Neural crest cell (in vitro differentiated cells): Measurements from ENCODE around the gene SCAMP1. TPM values are rescaled to one million over a fixed set of nuclear protein-coding genes. Genes with fewer than 3 reads are reported as not detected.

Experiments
- DNase-seq: peaks from one replicate; pipeline ENCODE4 v3.0.0; 2021; ENCODE audit warnings: low read depth, mixed read lengths, low spot score
- H3K27ac Mint-ChIP-seq: one replicate; pipeline ENCODE4 v1.8.0; 2021; ENCODE audit warnings: mild to moderate bottlenecking, mixed read lengths; ENCODE audit not compliant: unreplicated experiment
- H3K27me3 Mint-ChIP-seq: 2 replicates; pipeline ENCODE4 v1.8.0; 2021; ENCODE audit warnings: low read depth, mild to moderate bottlenecking, mixed read lengths
- H3K36me3 Mint-ChIP-seq: 2 replicates; pipeline ENCODE4 v1.8.0; 2021; ENCODE audit warnings: low read depth, mild to moderate bottlenecking, mixed read lengths
- H3K4me1 Mint-ChIP-seq: 2 replicates; pipeline ENCODE4 v1.8.0; 2021; ENCODE audit warnings: mixed read lengths
- H3K4me3 Mint-ChIP-seq: one replicate; pipeline ENCODE4 v1.8.0; 2021; ENCODE audit warnings: mild to moderate bottlenecking, mixed read lengths
- H3K9me3 Mint-ChIP-seq: 2 replicates; pipeline ENCODE4 v1.8.0; 2021; ENCODE audit warnings: mixed read lengths
- long read RNA-seq: library from polyadenylated mRNA; unstranded; transcript quantifications from one replicate; pipeline ENCODE4 v2.0.0, GENCODE V29; 2020
- total RNA-seq: library from RNA; stranded (reverse); gene quantifications from 2 replicates; pipeline ENCODE4 v1.2.1, GENCODE V29; 2021
- TF ChIP-seq, protein P1 (sequence below): fragments of 200-600 bp; sonication (generic); conservative IDR thresholded peaks from 2 replicates; pipeline ENCODE4 v1.5.0; 2021; ENCODE audit warnings: antibody characterized with exemption, mild to moderate bottlenecking

Gene SCAMP1, protein sequence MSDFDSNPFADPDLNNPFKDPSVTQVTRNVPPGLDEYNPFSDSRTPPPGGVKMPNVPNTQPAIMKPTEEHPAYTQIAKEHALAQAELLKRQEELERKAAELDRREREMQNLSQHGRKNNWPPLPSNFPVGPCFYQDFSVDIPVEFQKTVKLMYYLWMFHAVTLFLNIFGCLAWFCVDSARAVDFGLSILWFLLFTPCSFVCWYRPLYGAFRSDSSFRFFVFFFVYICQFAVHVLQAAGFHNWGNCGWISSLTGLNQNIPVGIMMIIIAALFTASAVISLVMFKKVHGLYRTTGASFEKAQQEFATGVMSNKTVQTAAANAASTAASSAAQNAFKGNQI
- 30.7 and 34.9 TPM in 2 replicates for total RNA-seq
- long read RNA-seq, full-length matches to known transcripts, result 115 of 149 reads
- long read RNA-seq, partial matches to known transcripts, result 1 of 149 reads
- long read RNA-seq, other reads (novel, unspliced or antisense), result 33 of 149 reads

DNA sequence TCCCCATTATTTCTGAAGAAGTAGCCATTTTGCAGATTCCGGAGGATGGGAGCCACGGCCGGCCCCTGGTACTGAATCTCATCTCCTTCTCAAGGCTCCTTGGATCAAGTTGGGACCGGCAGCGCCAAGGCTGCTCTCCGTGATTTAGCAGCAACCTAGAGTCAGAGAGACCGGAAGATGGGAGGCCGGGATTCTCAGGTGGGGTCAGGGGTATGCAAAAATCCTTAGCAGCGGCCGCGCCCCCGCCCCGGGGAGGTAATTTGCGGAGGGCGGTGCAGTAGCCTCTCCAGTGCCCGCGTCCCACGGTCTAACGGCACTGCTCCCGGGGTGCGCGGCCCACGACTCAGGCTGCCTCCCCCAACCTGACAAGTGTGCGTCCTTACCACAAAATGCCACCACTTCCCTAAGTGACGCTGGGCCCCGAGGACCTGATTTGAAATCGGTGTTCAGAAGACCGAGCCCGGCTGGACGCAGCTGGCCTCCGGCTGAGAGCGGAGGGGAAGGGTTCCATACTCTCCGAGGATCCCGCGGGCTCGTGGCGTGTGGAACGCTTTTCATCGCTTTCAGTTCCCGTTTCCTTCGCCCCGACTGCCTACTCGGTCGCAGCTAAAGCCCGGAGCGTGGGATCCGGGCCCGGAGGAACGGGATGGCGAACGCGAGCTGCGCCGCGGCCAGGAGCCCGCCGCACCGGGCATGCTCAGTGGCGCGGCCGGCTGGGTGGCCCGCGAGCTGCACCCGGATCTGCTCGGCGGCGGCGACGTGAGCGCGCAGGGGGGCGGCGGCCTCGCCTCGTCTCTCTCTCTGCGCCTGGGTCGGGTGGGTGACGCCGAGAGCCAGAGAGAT, at the start of gene SCAMP1:
SCAMP1 (plus strand) TSS at position 787 of the 843 bp plus-strand sequence; CDS start at position 842, 55 bp downstream.
- Mint-ChIP-seq H3K27me3 (no peaks in the 10 kb centered on the region), H3K4me3 (peak within 1 kb of the TSS; percentile 91), H3K4me1 (peaks cover 35% of the 10 kb centered on the region), H3K9me3 (no peaks in the 10 kb centered on the region), H3K36me3 (peaks cover 2% of the 10 kb centered on the region), H3K27ac (peak within 1 kb of the TSS; percentile 97)
- TF ChIP-seq, protein P1, sequence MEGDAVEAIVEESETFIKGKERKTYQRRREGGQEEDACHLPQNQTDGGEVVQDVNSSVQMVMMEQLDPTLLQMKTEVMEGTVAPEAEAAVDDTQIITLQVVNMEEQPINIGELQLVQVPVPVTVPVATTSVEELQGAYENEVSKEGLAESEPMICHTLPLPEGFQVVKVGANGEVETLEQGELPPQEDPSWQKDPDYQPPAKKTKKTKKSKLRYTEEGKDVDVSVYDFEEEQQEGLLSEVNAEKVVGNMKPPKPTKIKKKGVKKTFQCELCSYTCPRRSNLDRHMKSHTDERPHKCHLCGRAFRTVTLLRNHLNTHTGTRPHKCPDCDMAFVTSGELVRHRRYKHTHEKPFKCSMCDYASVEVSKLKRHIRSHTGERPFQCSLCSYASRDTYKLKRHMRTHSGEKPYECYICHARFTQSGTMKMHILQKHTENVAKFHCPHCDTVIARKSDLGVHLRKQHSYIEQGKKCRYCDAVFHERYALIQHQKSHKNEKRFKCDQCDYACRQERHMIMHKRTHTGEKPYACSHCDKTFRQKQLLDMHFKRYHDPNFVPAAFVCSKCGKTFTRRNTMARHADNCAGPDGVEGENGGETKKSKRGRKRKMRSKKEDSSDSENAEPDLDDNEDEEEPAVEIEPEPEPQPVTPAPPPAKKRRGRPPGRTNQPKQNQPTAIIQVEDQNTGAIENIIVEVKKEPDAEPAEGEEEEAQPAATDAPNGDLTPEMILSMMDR, result peak; percentile 50
- DNase-seq, result peak; percentile 95

DNA sequence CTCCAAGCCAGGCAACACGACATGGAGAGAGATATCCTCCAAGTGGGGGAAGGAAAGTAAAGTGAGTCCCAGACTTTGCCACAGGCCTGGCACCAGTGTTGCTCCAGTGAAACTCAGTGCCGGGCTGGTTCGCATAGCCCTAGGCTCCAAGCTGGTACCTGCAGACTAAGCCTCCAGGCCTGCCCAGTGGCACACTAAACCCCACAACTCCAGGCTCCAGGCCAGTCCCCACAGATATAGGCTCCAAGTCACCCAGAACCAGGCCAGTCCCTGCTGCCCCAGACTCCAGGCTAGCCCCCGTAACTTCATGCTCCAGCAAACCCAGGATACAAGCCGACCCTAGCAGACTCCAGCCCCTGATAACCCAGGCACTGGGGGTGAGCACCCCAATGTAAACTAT, 42.9 kb upstream of the SCAMP1 start:
- TF ChIP-seq, protein P1, result no peak
- Mint-ChIP-seq H3K4me1 (peaks cover 6% of the 10 kb centered on the region), H3K27me3 (no peaks in the 10 kb centered on the region), H3K4me3 (no peak overlapping the region), H3K9me3 (no peaks in the 10 kb centered on the region), H3K27ac (no peak overlapping the region), H3K36me3 (no peaks in the 10 kb centered on the region)
- no peak for DNase-seq

DNA sequence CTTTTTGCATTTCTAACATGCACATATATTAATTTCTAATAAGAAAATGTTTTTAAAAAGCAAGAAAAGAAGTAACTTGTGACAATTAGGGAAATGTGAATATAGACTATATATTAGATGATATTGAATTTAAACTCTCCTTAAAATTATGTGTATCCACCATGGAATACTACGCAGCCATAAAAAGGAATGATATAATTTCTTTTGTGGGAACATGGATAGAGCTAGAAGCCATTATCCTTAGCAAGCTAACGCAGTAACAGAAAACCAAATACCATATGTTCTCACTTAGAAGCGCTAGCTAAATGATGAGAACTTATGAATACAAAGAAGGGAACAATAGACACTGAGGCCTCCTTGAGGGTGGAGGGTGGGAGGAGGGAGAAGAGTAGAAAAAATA, 42.1 kb upstream of the SCAMP1 start:
- TF ChIP-seq, protein P1, result no peak
- no peak for DNase-seq
- no peaks in the 10 kb centered on the region for H3K9me3 Mint-ChIP-seq
- no peaks in the 10 kb centered on the region for H3K27me3 Mint-ChIP-seq
- H3K36me3 Mint-ChIP-seq, result no peaks in the 10 kb centered on the region
- H3K4me1 Mint-ChIP-seq, result peaks cover 6% of the 10 kb centered on the region
- H3K4me3 Mint-ChIP-seq, result no peak overlapping the region
- H3K27ac Mint-ChIP-seq, result no peak overlapping the region

DNA sequence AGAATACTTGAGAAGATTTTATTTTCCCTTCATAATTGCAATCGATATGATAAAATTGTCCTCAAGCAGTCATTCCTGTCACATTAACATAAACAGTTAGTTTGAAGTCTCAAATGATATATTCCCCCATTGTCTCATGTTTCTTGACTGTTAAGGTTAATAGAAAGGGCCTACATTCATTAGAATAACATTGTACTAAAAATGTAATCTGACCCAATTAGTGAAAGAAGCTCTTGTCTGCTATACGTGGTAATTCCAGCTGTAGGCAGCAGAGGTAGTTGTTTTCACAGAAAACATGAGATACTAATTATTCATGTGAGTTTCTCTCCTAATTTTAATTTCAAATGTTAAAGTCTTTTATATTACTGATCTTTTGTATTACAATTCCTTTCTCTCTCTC, 40.0 kb upstream of the SCAMP1 start:
- no peaks in the 10 kb centered on the region for H3K27me3 Mint-ChIP-seq
- no peaks in the 10 kb centered on the region for H3K9me3 Mint-ChIP-seq
- no peak overlapping the region for H3K4me3 Mint-ChIP-seq
- no peak for DNase-seq
- no peak overlapping the region for H3K27ac Mint-ChIP-seq
- peaks cover 6% of the 10 kb centered on the region for H3K4me1 Mint-ChIP-seq
- TF ChIP-seq, protein P1, result peak; percentile 63
- no peaks in the 10 kb centered on the region for H3K36me3 Mint-ChIP-seq

DNA sequence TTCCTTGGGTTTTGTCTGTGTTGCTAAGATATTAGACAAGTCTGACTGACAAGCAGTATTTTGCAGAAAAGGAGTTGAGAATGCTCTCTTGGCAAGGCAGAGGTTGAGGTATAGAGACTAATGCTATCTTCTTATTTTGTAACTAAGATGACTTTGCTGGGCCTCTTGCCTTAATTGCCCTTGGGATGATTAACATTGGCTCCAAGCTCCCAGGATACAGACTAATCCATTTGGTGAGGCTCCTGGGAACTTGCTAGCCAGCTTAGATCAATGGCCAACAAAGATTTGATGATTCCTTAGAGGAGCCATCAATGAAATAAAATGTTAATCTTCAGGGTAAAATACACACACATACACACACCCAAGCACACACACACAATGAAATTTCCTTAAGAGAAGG, 37.2 kb upstream of the SCAMP1 start:
- Mint-ChIP-seq H3K4me3 (no peak overlapping the region), H3K4me1 (peaks cover 6% of the 10 kb centered on the region), H3K27me3 (no peaks in the 10 kb centered on the region), H3K9me3 (no peaks in the 10 kb centered on the region), H3K36me3 (no peaks in the 10 kb centered on the region), H3K27ac (no peak overlapping the region)
- no peak for DNase-seq
- TF ChIP-seq, protein P1, result no peak
